K562 (cell line): ENCODE data around the gene C3orf70. TPM values are rescaled to one million over a fixed set of nuclear protein-coding genes. Genes with fewer than 3 reads are reported as not detected.

Experiments
- ATAC-seq: fragments of 200-7000 bp; cut with Tn5 transposase; 3 replicates; pipeline ENCODE4 v1.9.1; 2020; ENCODE audit warnings: moderate library complexity
- BruUV-seq: library from RNA; stranded (reverse); fragments of 400-500 nt; replicated peaks from 2 replicates; lab custom pipeline; 2021; lab: Mats Ljungman, UMichigan
- CTCF ChIA-PET: fragments of 300-600 bp; formaldehyde crosslinking; extraction: SDS; loops from one replicate; lab custom pipeline; 2021; ENCODE audit warnings: low intra/inter-chr PET ratio; lab: Yijun Ruan, JAX
- POLR2A ChIA-PET: fragments of 300-600, 350-650 bp; sonication (Branson Sonifier 250); formaldehyde crosslinking; extraction: SDS; loops from one replicate; lab custom pipeline; 2021; ENCODE audit warnings: antibody characterized with exemption, inconsistent platforms; lab: Yijun Ruan, JAX
- DNase-seq, 4 experiments: peaks; one replicate each; pipeline versions ENCODE4 v3.0.0 to v3.0.0-alpha.2; 2011 to 2018; ENCODE audit warnings: low spot score in 3 of 4, mixed read lengths in 3 of 4; ENCODE audit errors: extremely low read depth in 1 of 4
- FAIRE-seq: peaks from 2 replicates; lab custom pipeline; 2011; peaks lifted over from hg19 to GRCh38; lab: Jason Lieb, UNC
- H2AFZ ChIP-seq: 2 replicates; pipeline ENCODE4 v1.6.0; 2011; ENCODE audit warnings: low read depth, low read length, control low read depth, inconsistent platforms
- H3K27ac ChIP-seq: fragments of 200-600 bp; 3 replicates; pipeline ENCODE4 v1.8.0; 2011; ENCODE audit warnings: low read depth, mild to moderate bottlenecking, control low read depth, inconsistent platforms, low read length, moderate library complexity, mixed read lengths; ENCODE audit errors: extremely low read depth
- H3K27me3 ChIP-seq, 2 experiments: fragments of 300-600 bp in 1 of 2; 2 replicates in 1 of 2; 3 replicates in 1 of 2; pipeline versions ENCODE4 v1.6.0 to v1.8.0; 2011; ENCODE audit warnings: inconsistent platforms in 2 of 2, low read length in 2 of 2, mild to moderate bottlenecking in 1 of 2, mixed read lengths in 1 of 2, moderate library complexity in 1 of 2; ENCODE audit not compliant: control insufficient read depth in 2 of 2, insufficient read depth in 2 of 2
- H3K36me3 ChIP-seq: fragments of 300-600 bp; 3 replicates; pipeline ENCODE4 v1.8.0; 2011; ENCODE audit warnings: mild to moderate bottlenecking, low read length, inconsistent platforms; ENCODE audit not compliant: control insufficient read depth, insufficient read depth
- H3K4me1 ChIP-seq, 2 experiments: fragments of 200-600 bp in 1 of 2; replicated peaks in 1 of 2; 2 replicates in 1 of 2; 3 replicates in 1 of 2; pipeline versions ENCODE4 v1.5.1 to v1.8.0; 2011; ENCODE audit warnings: inconsistent platforms in 2 of 2, low read length in 2 of 2, mild to moderate bottlenecking in 1 of 2, mixed read lengths in 1 of 2, moderate library complexity in 1 of 2; ENCODE audit not compliant: control insufficient read depth in 2 of 2, insufficient read depth in 2 of 2
- H3K4me2 ChIP-seq: 2 replicates; pipeline ENCODE4 v1.6.1; 2011; ENCODE audit warnings: low read length, control low read depth, inconsistent platforms, mixed read lengths; ENCODE audit not compliant: insufficient read depth
- H3K4me3 ChIP-seq: fragments of 200-600 bp; sonication (generic), shearing (Covaris generic); 2 replicates; pipeline ENCODE4 v1.5.1; 2016; ENCODE audit warnings: control low read depth, inconsistent platforms
- H3K79me2 ChIP-seq: fragments of 200-600 bp; 3 replicates; pipeline ENCODE4 v1.8.0; 2011; ENCODE audit warnings: low read length, inconsistent platforms; ENCODE audit not compliant: control insufficient read depth, insufficient read depth
- H3K9ac ChIP-seq, 2 experiments: 2 replicates each; pipeline versions ENCODE4 v1.6.0 to v1.6.1; 2011; ENCODE audit warnings: low read depth in 2 of 2, low read length in 2 of 2, control low read depth in 1 of 2, inconsistent platforms in 1 of 2, mild to moderate bottlenecking in 1 of 2, mixed read lengths in 1 of 2; ENCODE audit not compliant: insufficient read depth in 1 of 2
- H3K9me1 ChIP-seq: one replicate; pipeline ENCODE4 v1.6.0; 2011; ENCODE audit warnings: inconsistent platforms, mild to moderate bottlenecking, low read length, moderate library complexity; ENCODE audit not compliant: control insufficient read depth, insufficient read depth
- H3K9me3 ChIP-seq: replicated peaks from 2 replicates; pipeline ENCODE4 v1.5.1; 2011; ENCODE audit warnings: low read depth, low read length, inconsistent platforms; ENCODE audit not compliant: control insufficient read depth, insufficient read depth
- H4K20me1 ChIP-seq: replicated peaks from 2 replicates; pipeline ENCODE4 v1.6.1; 2011; ENCODE audit warnings: low read length, inconsistent platforms, mixed read lengths; ENCODE audit not compliant: control insufficient read depth, insufficient read depth
- BMI1 ChIP-seq: fragments of 150-350 bp; IDR thresholded peaks from 2 replicates; pipeline ENCODE4 v1.6.1; 2014; ENCODE audit warnings: low read length
- CBX2 ChIP-seq: fragments of 200-600 bp; sonication (generic); IDR thresholded peaks from one replicate; pipeline ENCODE4 v1.6.1; 2012; ENCODE audit warnings: mild to moderate bottlenecking, low read length, inconsistent platforms; ENCODE audit not compliant: insufficient read depth, poor library complexity, severe bottlenecking
- CBX8 ChIP-seq: fragments of 200-600 bp; sonication (generic); IDR thresholded peaks from 2 replicates; pipeline ENCODE4 v1.6.1; 2012; ENCODE audit warnings: borderline replicate concordance, mixed run types, low read depth, mild to moderate bottlenecking, moderate library complexity, mixed read lengths, low read length, control low read depth, inconsistent platforms; ENCODE audit not compliant: poor library complexity, severe bottlenecking; ENCODE audit errors: extremely low read depth
- CEBPZ ChIP-seq: fragments of 150-350 bp; IDR thresholded peaks from 2 replicates; pipeline ENCODE4 v1.6.1; 2014; ENCODE audit warnings: low read depth, mild to moderate bottlenecking, low read length, borderline replicate concordance
- CREB5 ChIP-seq: fragments of 250-450 bp; sonication (Bioruptor Pico); IDR thresholded peaks from 2 replicates; pipeline ENCODE4 v1.5.0; 2020; ENCODE audit warnings: mild to moderate bottlenecking
- MECOM ChIP-seq: fragments of 250-450 bp; sonication (Bioruptor Pico); IDR thresholded peaks from 2 replicates; pipeline ENCODE4 v1.8.0; 2022; ENCODE audit warnings: inconsistent platforms
- NFRKB ChIP-seq: fragments of 450-650 bp; IDR thresholded peaks from 2 replicates; pipeline ENCODE4 v1.6.1; 2016; ENCODE audit warnings: low read depth
- SAFB2 ChIP-seq: fragments of 200-400 bp; formaldehyde crosslinking; IDR thresholded peaks from 2 replicates; pipeline ENCODE4 v1.6.1; 2018; ENCODE audit warnings: borderline replicate concordance, low read length, low read depth, moderate library complexity; ENCODE audit not compliant: severe bottlenecking
- ZKSCAN3 ChIP-seq: fragments of 250-450 bp; sonication (Bioruptor Pico); IDR thresholded peaks from 2 replicates; pipeline ENCODE4 v1.4.0; 2020
- ZNF175 ChIP-seq: fragments of 200-800 bp; sonication (Bioruptor generic); IDR thresholded peaks from 2 replicates; pipeline ENCODE4 v1.6.1; 2016; ENCODE audit warnings: low read depth, mild to moderate bottlenecking, missing genetic modification characterization, missing compliant biosample characterization
- ZNF197 ChIP-seq: fragments of 200-800 bp; sonication (Bioruptor generic); IDR thresholded peaks from 2 replicates; pipeline ENCODE4 v1.6.1; 2016; ENCODE audit warnings: low read depth, missing genetic modification characterization, missing compliant biosample characterization
- WGBS: fragments of 100-300 bp; shearing (Covaris generic); methylation state at CpG from one replicate; pipeline ENCODE4 v1.1.6; 2016; ENCODE audit warnings: low coverage, mixed read lengths; ENCODE audit not compliant: insufficient coverage; ENCODE audit errors: missing lambda C conversion rate; 5-methylcytosine and 5-hydroxymethylcytosine counted together
- in situ Hi-C: fragments of 300-500 bp; cut with MboI; formaldehyde crosslinking; loops from 4 replicates; pipeline ENCODE4 v1.15.0; 2018; ENCODE audit warnings: inconsistent platforms, mixed read lengths
- intact Hi-C: fragments of 100-400 bp; cut with micrococcal nuclease; formaldehyde crosslinking; loops from 2 replicates; pipeline ENCODE4 v1.14.2; 2022
- polyA plus RNA-seq, 8 experiments: library from polyadenylated mRNA; depleted of rRNA in 4 of 8; stranded (reverse) in 5 of 8; unstranded in 3 of 8; fragments of >200 nt; fragmentation: Nextera tagmentation in 2 of 8; fragmentation: Illumina TruSeq in 1 of 8; extraction: Ambion mirVana in 2 of 8; extraction: Trizol in 1 of 8; gene quantifications; 2 replicates each; pipeline versions ENCODE4 v1.2.1 to v1.2.3, GENCODE V29; 2011 to 2014; ENCODE audit warnings: inconsistent platforms in 1 of 8, missing spikeins in 1 of 8
- total RNA-seq, 7 experiments: library from RNA; depleted of rRNA in 6 of 7; stranded (reverse); fragments of >200 nt in 6 of 7; fragmentation: Illumina TruSeq in 2 of 7; extraction: Trizol in 2 of 7; gene quantifications; 2 replicates each; pipeline versions ENCODE4 v1.2.1 to v1.2.3, GENCODE V29; 2011 to 2021; ENCODE audit warnings: low replicate concordance in 1 of 7
- TF ChIP-seq, protein P1 (sequence below): fragments of 250-450 bp; sonication (Bioruptor Pico); IDR thresholded peaks from 2 replicates; pipeline ENCODE4 v1.8.0; 2022; ENCODE audit warnings: inconsistent platforms, mild to moderate bottlenecking, moderate library complexity, borderline replicate concordance

Gene C3orf70
- total and polyA plus RNA-seq, 9 of the 15 experiments (the other 6 are each of a cell fraction or from before 2014, with no cell fraction given): 0.01 to 0.04 (median 0.03) TPM; not detected in 6

DNA sequence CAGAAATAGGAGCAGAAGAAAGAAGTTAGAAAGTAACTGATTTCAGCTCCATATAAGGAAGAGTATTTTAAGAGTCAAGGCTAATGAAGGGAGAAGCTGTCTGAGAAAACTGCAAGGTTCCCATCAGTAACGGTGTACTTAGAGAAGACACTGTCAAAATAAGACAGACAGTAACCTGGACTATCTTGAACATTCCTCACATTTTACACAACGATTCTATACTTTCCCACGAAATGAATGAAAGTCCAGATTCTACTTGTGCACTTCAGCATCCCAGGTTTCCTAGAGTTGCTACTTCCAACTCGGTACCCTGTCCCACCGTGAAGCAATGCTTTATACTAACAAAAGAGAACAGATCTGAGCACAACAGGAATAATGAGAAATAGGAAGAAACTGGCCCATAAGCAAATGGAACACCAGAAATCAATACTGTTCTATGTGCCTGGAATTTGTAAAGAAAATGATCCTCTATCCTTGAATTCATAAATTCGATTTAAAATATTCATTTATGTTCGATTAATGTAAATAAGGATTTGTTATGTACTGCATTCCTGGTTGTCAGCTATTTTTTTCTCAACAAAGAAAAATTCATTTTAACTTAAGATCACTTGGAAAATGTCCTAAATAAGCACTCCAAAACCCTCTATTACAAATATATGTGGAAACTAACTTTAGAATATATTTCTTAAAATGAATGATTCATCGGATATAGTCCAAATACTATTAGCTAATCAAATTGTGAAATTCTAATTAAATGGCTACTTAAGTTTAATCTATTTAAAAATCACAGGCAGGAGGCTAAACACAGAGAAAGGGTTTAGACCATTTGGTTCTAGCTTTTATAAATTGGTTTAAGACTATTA lies 1.5 kb downstream of the C3orf70 start:
- Histone ChIP-seq H3K4me3 (no peak overlapping the region), H3K36me3 (no peaks in the 10 kb centered on the region), H3K79me2 (no peaks in the 10 kb centered on the region), H3K9me3 (no peaks in the 10 kb centered on the region), H3K27ac (no peak overlapping the region)
- CTCF ChIA-PET: no interaction called here
- intact Hi-C loops: no loop called here
- DNase-seq (no peak), FAIRE-seq (no peak)
- POLR2A ChIA-PET: interaction anchor here (3.0 kb wide), 1 partner anchor 12 kb away, joined by 11 read pairs; no protein-coding TSS in a partner anchor
- in situ Hi-C loops: no loop called here
- 0 out of 2 replicates have a peak, but pooled peaks have one; percentile 16 for TF ChIP-seq CREB5
- TF ChIP-seq ZNF175 (CRISPR knock-in tag): no peak
- no peak for TF ChIP-seq MECOM (CRISPR knock-in tag)
- no peak for TF ChIP-seq NFRKB
- no peak for TF ChIP-seq CEBPZ
- TF ChIP-seq ZKSCAN3 (CRISPR knock-in tag): no peak
- no peak for TF ChIP-seq ZNF197 (CRISPR knock-in tag)
- TF ChIP-seq, protein P1, sequence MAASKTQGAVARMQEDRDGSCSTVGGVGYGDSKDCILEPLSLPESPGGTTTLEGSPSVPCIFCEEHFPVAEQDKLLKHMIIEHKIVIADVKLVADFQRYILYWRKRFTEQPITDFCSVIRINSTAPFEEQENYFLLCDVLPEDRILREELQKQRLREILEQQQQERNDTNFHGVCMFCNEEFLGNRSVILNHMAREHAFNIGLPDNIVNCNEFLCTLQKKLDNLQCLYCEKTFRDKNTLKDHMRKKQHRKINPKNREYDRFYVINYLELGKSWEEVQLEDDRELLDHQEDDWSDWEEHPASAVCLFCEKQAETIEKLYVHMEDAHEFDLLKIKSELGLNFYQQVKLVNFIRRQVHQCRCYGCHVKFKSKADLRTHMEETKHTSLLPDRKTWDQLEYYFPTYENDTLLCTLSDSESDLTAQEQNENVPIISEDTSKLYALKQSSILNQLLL: no peak
- peak; percentile 98 for TF ChIP-seq CBX2
- TF ChIP-seq SAFB2: no peak
- 0 out of 2 replicates have a peak, but pooled peaks have one; percentile 42 for TF ChIP-seq BMI1
- peak; percentile 94 for TF ChIP-seq CBX8
- TF ChIP-seq, all 486 proteins: peak for 4
- no peaks in the 10 kb centered on the region for H3K9me1 ChIP-seq
- WGBS: 2% methylated on average over 8 of the region's 8 CpGs
- H4K20me1 ChIP-seq: no peaks in the 10 kb centered on the region
- peaks cover 0 to 14% of the 10 kb centered on the region in 2 experiments; a peak in 3 of 5 replicates for H3K4me1 ChIP-seq
- H3K27me3 ChIP-seq: peaks cover 28 to 33% of the 10 kb centered on the region in 2 experiments; a peak in 4 of 5 replicates
- H3K9ac ChIP-seq: no peak overlapping the region
- BruUV-seq: no TSS peak
- H3K4me2 ChIP-seq: no peak overlapping the region
- ATAC-seq: no peak
- no peak overlapping the region for H2AFZ ChIP-seq
